Fibroblast of upper back skin (primary cell): ENCODE results near the gene ATP2C2.

Experiments used
- DNase-seq: peaks from one replicate; pipeline ENCODE4 v3.0.0-alpha.2; 2013

Gene ATP2C2

DNA sequence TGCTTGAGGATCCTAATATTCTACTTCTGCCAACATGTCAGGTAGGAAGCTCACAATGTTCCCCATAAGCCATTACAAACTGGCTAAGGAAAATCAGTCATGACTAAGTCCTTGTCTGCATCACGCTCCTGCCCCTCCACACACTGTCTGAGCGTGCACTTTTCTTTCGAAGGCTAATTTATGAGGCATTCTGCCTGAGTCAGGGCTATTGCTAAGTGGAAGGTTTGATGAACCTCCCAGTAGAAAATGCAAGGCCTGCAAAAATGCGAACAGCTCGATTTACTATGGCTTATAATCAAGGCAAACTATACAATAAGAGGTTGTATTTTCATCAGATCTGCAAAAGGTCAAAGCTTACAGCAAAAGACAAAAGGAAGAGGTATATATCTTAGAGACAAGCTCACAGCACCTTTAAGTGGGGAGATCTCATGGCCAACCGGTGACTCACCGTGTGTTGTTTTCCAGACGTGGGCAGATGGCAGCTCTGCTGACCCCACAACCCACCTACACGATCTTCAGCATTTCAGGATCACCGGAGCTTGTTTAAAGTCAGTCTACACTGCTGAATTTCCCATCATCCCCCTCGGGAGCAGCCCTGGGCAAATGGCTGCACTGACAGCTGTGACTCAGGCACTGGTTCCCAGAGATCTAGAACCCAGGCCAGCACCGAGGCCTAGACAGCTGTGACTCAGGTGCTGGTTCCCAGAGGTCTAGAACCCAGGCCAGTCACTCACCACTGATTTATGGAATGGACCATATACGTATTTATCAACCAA, 110.0 kb downstream of the ATP2C2 start:
- DNase-seq, result peak; percentile 52

DNA sequence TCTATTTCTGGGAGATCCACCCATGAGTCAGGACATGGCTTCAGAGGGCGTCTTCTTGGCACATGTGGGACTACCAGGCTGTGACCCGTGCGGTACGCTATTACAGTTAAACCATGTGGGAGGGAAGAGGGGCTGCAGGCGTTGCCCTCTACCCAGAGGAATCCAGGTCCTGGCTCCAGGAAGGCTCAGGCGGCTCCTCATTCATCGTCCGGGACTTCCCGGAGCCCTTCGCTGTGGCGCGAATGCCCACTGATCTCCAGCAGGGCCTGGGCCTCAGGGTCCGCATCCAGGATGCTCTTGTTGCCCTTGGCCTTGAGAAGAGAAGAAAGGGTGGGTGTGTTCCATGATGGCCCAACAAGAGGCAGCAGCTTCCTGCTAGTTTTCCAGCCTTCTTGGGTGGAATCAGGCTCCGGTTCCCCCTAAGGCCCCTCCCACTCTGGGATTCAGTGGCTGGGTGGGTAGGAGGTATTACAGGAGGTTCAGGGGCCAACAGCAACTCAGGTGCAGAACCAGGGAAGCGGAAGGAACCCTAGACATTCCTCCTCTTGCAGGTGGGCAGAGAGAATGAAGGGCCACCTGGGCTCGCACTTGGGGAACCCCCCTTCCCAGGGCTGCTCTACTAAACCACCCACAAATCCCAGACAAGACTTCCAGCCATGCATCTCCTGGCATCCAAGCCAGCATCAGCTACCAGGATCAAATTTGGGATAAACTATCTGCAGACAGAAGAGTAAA, 111.5 kb downstream of the ATP2C2 start:
- no peak for DNase-seq

GRCh38 chr16:84481051-84481735, 112.9 kb downstream of the ATP2C2 start:
- no peak for DNase-seq

DNA sequence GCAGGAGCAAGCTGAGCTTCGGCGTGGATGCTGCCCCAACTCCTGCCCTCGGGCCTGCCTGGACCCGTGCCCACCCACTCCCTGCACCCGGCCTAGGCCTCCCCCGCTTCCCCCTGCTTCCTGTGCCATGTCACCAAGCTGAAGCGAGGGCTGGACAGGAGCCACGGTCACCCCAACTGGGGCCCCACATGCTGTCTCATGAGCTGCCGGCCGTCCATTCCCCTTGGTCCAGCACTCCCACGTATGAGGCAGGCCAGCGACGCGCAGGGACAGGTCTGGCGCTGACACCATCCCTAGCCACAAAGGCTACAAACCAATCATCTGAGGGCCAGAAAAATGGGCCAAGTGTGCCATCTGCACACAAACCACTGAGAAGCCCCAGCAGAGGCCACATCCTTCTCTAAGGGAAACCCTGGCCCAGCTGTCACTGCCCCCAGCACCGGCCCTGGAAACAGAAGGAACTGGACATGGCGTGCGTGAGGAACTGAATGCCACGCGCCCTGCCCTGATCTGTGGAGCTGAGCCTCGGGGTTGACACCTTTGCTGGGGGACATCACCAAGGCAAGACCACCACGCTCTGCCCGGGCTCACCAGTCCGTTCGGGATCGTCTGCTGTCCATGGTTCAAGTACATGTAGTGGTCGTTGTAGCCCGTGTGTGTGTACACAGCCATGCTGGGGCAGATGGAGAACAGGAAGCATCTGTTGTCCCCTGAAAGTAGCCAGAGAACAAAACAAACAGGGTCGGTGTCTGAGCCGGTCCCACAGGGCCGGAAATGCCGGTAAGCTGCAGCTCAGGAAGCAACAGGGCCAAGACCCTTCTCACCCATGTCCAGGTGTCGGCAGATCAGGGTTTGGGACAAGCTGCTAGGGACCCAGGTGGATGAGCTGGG, 113.9 kb downstream of the ATP2C2 start:
- no peak for DNase-seq

DNA sequence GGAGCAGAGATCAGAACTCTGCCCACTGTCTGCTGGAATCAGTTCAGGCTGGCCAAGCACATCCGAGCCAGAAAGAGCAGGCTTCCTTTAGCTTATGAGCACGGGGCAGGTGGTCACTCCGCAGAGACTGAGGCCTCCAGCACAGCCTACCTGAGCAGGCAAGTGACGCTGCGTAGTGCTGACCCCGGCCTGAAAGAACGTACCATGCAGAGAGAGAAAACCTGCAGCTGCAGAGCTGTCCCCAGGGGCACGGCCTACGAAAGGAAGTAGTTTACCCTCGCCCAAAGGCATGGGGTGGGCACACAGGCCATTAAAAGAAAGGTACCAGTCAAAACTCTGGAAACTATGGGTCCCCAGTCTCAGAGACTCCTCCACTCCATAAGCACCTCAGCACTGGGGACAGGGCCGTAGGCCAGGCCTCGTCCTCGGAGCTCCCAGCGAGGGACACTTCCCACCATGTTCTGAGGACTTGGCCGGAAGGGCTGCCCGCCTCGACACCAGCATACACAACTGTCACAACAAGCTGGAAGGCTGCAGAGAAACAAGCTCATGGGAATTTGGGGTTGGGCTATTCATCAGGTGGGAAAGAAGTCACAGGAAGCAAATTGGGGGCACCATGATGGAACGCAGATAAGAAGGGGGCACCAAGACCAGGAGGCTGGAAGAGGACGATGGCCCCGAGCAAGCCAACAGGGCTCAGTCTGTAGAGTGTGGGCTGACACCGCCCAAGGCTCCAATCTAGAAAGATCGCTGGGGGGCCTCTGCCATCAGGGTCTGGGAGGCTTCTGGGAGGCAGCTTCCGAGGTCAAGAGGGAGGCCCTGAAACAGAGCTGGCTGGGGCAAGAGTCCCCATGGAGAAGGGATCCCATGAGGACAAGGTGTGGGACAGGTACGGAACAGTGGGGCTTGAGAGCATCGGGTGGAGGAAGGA, 114.9 kb downstream of the ATP2C2 start:
- DNase-seq, result no peak

GRCh38 chr16:84483882-84484565, 115.7 kb downstream of the ATP2C2 start:
- no peak for DNase-seq

DNA sequence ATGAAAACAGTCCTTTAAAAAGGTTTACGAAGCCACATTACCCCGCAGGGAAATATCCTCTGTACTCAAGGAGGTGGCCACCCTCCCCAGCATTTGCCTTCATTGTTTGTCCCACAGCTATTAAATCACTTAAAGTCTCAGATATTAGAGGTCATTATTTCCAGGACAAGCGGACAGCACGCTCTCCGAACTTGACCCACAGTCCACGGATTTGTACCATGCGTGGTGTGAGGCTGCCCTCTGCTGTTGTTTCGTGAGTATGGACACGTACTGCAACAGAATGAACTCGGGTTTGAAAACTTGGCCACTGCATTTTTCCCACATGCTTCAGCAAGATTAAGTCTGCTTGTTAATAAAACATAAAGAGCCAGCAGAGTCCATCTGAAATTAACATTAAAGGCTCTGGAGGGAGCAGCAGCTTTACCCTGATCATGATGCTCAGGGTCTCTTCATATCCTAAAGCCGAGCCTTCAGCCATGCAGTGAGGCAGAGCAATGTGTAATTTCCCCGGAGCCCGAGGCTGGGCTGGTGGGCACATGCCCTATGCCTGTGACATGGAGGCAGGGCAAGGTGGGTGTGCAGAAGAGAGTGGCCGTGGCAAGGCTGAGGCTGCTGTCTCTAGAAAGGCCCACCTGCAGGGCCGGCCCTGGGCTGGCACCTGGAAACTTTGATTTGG, 116.4 kb downstream of the ATP2C2 start:
- peak; percentile 24 for DNase-seq

DNA sequence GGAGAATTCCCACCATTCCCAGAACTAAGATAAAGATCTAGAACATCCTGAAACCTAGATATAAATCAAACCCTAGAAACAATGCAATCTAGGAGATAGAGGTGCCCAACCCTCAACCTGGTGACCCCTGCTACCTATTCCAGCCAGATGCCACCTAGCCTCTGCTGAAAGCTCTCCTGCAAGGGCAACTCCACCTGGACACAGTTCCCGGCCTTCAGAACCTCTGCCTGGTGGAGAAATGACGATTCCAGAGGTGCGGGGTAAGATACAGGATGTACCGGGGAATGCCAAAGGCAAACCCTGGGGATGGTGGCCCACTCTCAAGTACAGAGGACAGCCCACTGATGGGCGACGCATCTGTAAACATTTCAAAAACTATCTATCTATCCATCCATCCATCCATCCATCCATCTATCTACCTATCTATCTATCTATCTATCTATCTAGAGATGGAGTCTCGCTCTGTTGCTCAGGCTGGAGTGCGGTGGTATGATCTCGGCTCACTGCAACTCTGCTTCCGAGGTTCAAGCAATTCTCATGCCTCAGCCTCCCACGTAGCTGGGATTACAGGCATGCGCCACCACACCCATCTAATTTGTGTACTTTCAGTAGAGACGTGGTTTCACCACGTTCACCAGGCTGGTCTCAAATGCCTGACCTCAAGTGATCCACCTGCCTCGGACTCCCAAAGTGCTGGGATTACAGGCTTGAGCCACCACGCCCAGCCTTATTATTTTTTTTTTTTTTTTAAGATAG, 117.1 kb downstream of the ATP2C2 start:
- DNase-seq, result no peak

DNA sequence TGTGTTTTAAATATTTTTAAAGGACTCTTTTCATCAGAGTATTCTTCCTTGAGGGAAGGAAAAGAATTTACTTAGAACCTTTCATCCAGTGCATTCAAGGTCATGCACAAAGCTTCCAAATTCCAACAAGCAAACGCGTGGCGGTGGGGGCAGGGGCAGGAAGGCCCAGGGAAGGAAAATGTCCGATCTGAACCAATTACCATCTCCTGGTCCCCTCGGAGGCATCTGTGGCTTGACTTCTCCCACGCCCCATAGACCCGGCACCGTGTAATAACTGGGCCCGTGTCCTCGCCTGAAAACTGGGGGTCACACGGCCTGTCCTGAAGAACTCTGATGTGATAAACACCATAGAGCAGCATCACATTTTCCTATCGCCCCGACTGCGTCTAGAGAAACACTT, 117.8 kb downstream of the ATP2C2 start:
- no peak for DNase-seq

GRCh38 chr16:84486551-84487235, 118.4 kb downstream of the ATP2C2 start:
- DNase-seq, result no peak

DNA sequence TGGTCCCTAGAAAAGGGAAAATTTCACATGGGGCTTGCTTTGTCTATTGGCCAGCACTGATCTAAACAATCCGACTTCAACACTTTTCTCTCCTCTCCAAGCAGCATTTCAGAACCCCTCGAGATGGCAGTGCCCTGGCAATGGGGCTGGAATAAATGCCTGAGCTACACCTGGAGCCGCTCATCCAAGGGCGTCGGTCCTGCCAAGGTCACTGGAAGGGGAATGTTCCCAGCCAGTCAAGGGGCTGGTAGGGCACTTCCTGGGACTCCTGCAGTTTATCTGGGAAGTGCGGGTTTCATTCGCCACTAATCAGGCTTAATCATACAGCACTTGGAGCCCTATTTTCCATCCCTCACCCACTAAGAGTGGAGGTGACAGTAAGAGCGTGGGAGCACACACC, 119.0 kb downstream of the ATP2C2 start:
- DNase-seq, result no peak

DNA sequence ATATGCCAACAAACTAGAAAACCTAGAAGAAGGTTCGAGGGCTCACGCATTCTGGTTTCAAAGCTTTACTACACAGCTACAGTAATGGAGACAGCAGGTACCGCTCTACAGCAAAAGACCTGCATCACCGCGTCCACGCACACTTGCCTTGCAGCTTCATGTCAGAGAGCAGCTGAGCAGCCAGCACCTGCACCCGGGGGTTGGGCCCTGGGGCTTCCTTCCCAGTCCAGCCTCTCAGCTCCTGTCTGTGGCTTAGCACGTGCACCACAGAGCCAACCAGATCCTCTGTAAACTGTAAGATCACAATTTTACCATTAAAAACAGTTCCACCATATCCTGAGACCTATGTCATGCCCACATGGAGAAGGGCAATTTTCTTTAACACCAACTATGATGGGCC, 120.8 kb downstream of the ATP2C2 start:
- no peak for DNase-seq

GRCh38 chr16:84495506-84495905, 127.2 kb downstream of the ATP2C2 start:
- no peak for DNase-seq

GRCh38 chr16:84496991-84497390, 128.7 kb downstream of the ATP2C2 start:
- DNase-seq, result no peak

GRCh38 chr16:84497418-84498222, 129.3 kb downstream of the ATP2C2 start:
- DNase-seq, result no peak

GRCh38 chr16:84498223-84498610, 129.9 kb downstream of the ATP2C2 start:
- no peak for DNase-seq

GRCh38 chr16:84498859-84499620, 130.7 kb downstream of the ATP2C2 start:
- DNase-seq, result no peak
